HEK293 (cell line): ENCODE results near the gene STAB2.

ENCODE experiments used
- CTCF ChIA-PET: fragments of 350-600 bp; formaldehyde crosslinking; extraction: SDS; loops from one replicate; lab custom pipeline; 2021; ENCODE audit warnings: antibody characterized with exemption; lab: Yijun Ruan, JAX
- POLR2A ChIA-PET: fragments of 300-600 bp; formaldehyde crosslinking; extraction: SDS; loops from one replicate; lab custom pipeline; 2020; ENCODE audit warnings: antibody characterized with exemption, inconsistent platforms; lab: Yijun Ruan, JAX
- H3K27ac ChIP-seq: fragments of 200-500 bp; sonication (Bioruptor generic); 2 replicates; pipeline ENCODE4 v1.5.1; 2014; ENCODE audit warnings: low read depth, low read length, control low read depth, inconsistent platforms; ENCODE audit errors: extremely low read depth
- H3K36me3 ChIP-seq, 2 experiments: fragments of 200-500 bp in 1 of 2; sonication (Bioruptor generic) in 1 of 2; 1 replicate in 1 of 2; 2 replicates in 1 of 2; pipeline ENCODE4 v1.5.1; 2014 to 2017; ENCODE audit warnings: inconsistent platforms in 2 of 2, low read length in 2 of 2; ENCODE audit not compliant: control insufficient read depth in 2 of 2, insufficient read depth in 1 of 2
- H3K4me1 ChIP-seq: fragments of 200-500 bp; sonication (Bioruptor generic); 2 replicates; pipeline ENCODE4 v1.5.1; 2014; ENCODE audit warnings: mild to moderate bottlenecking, low read length, inconsistent platforms; ENCODE audit not compliant: control insufficient read depth, insufficient read depth
- H3K4me3 ChIP-seq: 2 replicates; pipeline ENCODE4 v1.5.1; 2011; ENCODE audit warnings: low read depth, mild to moderate bottlenecking, control low read depth, low read length, moderate library complexity
- H3K9me3 ChIP-seq: fragments of 200-500 bp; sonication (Bioruptor generic); 2 replicates; pipeline ENCODE4 v1.5.1; 2014; ENCODE audit warnings: low read depth, low read length, inconsistent platforms; ENCODE audit not compliant: control insufficient read depth, insufficient read depth
- HOXA7 ChIP-seq: sonication (generic); formaldehyde crosslinking; IDR thresholded peaks from 2 replicates; pipeline ENCODE4 v1.8.1; 2022; ENCODE audit warnings: missing genetic modification reagents, borderline replicate concordance
- INSM2 ChIP-seq: fragments of 450-650 bp; formaldehyde crosslinking; IDR thresholded peaks from 2 replicates; pipeline ENCODE4 v1.5.1; 2016; ENCODE audit warnings: missing biosample characterization, missing genetic modification characterization
- KLF7 ChIP-seq: fragments of 450-650 bp; formaldehyde crosslinking; IDR thresholded peaks from 2 replicates; pipeline ENCODE4 v1.5.1; 2016; ENCODE audit warnings: missing biosample characterization, missing genetic modification characterization, borderline replicate concordance
- MZF1 ChIP-seq: fragments of 450-650 bp; formaldehyde crosslinking; IDR thresholded peaks from 2 replicates; pipeline ENCODE4 v1.5.1; 2017; ENCODE audit warnings: missing biosample characterization, missing genetic modification characterization, borderline replicate concordance
- PRDM10 ChIP-seq: fragments of 450-650 bp; formaldehyde crosslinking; IDR thresholded peaks from 2 replicates; pipeline ENCODE4 v1.5.1; 2016; ENCODE audit warnings: missing biosample characterization, missing genetic modification characterization
- PRDM4 ChIP-seq: fragments of 450-650 bp; formaldehyde crosslinking; IDR thresholded peaks from 2 replicates; pipeline ENCODE4 v1.5.1; 2017; ENCODE audit warnings: missing biosample characterization, missing genetic modification characterization
- SCRT1 ChIP-seq: fragments of 450-650 bp; formaldehyde crosslinking; IDR thresholded peaks from 2 replicates; pipeline ENCODE4 v1.5.1; 2016; ENCODE audit warnings: missing biosample characterization, missing genetic modification characterization, borderline replicate concordance
- SCRT2 ChIP-seq: fragments of 450-650 bp; formaldehyde crosslinking; IDR thresholded peaks from 2 replicates; pipeline ENCODE4 v1.5.1; 2016; ENCODE audit warnings: missing biosample characterization, missing genetic modification characterization
- SP2 ChIP-seq: fragments of 450-650 bp; formaldehyde crosslinking; IDR thresholded peaks from 2 replicates; pipeline ENCODE4 v1.5.1; 2016; ENCODE audit warnings: missing biosample characterization, missing genetic modification characterization
- WT1 ChIP-seq: fragments of 450-650 bp; formaldehyde crosslinking; IDR thresholded peaks from 2 replicates; pipeline ENCODE4 v1.5.1; 2016; ENCODE audit warnings: missing biosample characterization, missing genetic modification characterization
- YY2 ChIP-seq: fragments of 450-650 bp; formaldehyde crosslinking; IDR thresholded peaks from 2 replicates; pipeline ENCODE4 v1.5.1; 2016; ENCODE audit warnings: missing biosample characterization, missing genetic modification characterization
- ZNF184 ChIP-seq: fragments of 450-650 bp; IDR thresholded peaks from 2 replicates; pipeline ENCODE4 v1.5.1; 2018; ENCODE audit warnings: missing biosample characterization, mild to moderate bottlenecking, missing genetic modification characterization
- ZNF311 ChIP-seq: fragments of 450-650 bp; formaldehyde crosslinking; IDR thresholded peaks from 2 replicates; pipeline ENCODE4 v1.5.1; 2017; ENCODE audit warnings: missing biosample characterization, missing genetic modification characterization, borderline replicate concordance
- ZNF37A ChIP-seq: fragments of 450-650 bp; IDR thresholded peaks from 2 replicates; pipeline ENCODE4 v1.5.1; 2018; ENCODE audit warnings: missing biosample characterization, missing genetic modification characterization
- ZNF416 ChIP-seq: fragments of 450-650 bp; formaldehyde crosslinking; IDR thresholded peaks from 2 replicates; pipeline ENCODE4 v1.5.1; 2016; ENCODE audit warnings: missing biosample characterization, missing genetic modification characterization
- ZNF521 ChIP-seq: fragments of 450-650 bp; formaldehyde crosslinking; IDR thresholded peaks from 2 replicates; pipeline ENCODE4 v1.5.1; 2017; ENCODE audit warnings: missing biosample characterization, mild to moderate bottlenecking, missing genetic modification characterization
- ZNF555 ChIP-seq: fragments of 450-650 bp; formaldehyde crosslinking; conservative IDR thresholded peaks from 2 replicates; pipeline ENCODE4 v1.5.1; 2017; ENCODE audit warnings: missing biosample characterization, mild to moderate bottlenecking, missing genetic modification characterization, inconsistent platforms
- ZNF585B ChIP-seq: fragments of 450-650 bp; formaldehyde crosslinking; IDR thresholded peaks from 2 replicates; pipeline ENCODE4 v1.5.1; 2016; ENCODE audit warnings: missing biosample characterization, missing genetic modification characterization
- ZNF621 ChIP-seq: fragments of 450-650 bp; formaldehyde crosslinking; IDR thresholded peaks from 2 replicates; pipeline ENCODE4 v1.5.1; 2017; ENCODE audit warnings: missing biosample characterization, missing genetic modification characterization
- ZNF785 ChIP-seq: fragments of 450-650 bp; formaldehyde crosslinking; IDR thresholded peaks from 2 replicates; pipeline ENCODE4 v1.5.1; 2016; ENCODE audit warnings: missing biosample characterization, missing genetic modification characterization
- ZSCAN16 ChIP-seq: fragments of 450-650 bp; formaldehyde crosslinking; IDR thresholded peaks from 2 replicates; pipeline ENCODE4 v1.5.1; 2016; ENCODE audit warnings: missing biosample characterization, missing genetic modification characterization
- TF ChIP-seq, protein P1 (sequence below): fragments of 450-650 bp; formaldehyde crosslinking; IDR thresholded peaks from 2 replicates; pipeline ENCODE4 v1.5.1; 2017; ENCODE audit warnings: missing biosample characterization, missing genetic modification characterization

STAB2 gene

DNA sequence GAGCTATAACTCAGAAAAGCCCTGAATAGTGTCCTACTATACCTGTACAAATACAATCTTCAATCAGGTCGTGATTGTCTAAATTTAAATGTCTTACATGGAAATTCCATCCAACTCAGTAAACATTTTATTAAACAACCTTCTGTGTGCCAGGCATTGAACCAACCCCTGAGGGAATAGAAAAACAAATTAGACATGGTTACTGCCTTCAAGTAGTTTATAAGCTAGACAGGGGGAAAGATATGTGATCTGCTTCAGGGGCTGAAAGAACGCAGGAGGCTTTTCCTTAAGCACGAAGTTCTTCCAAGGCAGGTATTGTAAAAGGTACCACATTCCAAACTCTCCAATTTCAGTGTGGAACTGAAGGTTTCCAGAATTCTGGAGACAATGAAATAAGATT is 39.7 kb upstream of the STAB2 start:
- no peak for TF ChIP-seq ZNF585B (tag by site-specific recombination)
- no peak for TF ChIP-seq ZNF785
- no peak for TF ChIP-seq INSM2 (tag by site-specific recombination)
- TF ChIP-seq MZF1 = no peak
- TF ChIP-seq ZNF311 (tag by site-specific recombination) = no peak
- no peak for TF ChIP-seq ZSCAN16 (tag by site-specific recombination)
- TF ChIP-seq ZNF184 (tag by site-specific recombination) = no peak
- TF ChIP-seq ZNF416 (tag by site-specific recombination) = no peak
- no peak for TF ChIP-seq ZNF555
- no peak for TF ChIP-seq SCRT2
- TF ChIP-seq SP2 = no peak
- TF ChIP-seq SCRT1 (tag by site-specific recombination) = no peak
- TF ChIP-seq ZNF621 (tag by site-specific recombination) = no peak
- TF ChIP-seq WT1 = no peak
- TF ChIP-seq HOXA7 (CRISPR knock-in tag) = no peak
- no peak for TF ChIP-seq KLF7
- TF ChIP-seq PRDM10 = no peak
- no peak for TF ChIP-seq PRDM4
- no peak for TF ChIP-seq YY2
- no peak for TF ChIP-seq ZNF37A (tag by site-specific recombination)
- H3K9me3 ChIP-seq = no peaks in the 10 kb centered on the region
- no peaks in the 10 kb centered on the region for H3K36me3 ChIP-seq
- ChIA-PET CTCF (interaction anchor here (1.1 to 6.6 kb wide), 15 partner anchors 7 to 1608 kb away, joined by 3 to 77 read pairs (median 10); no protein-coding TSS in a partner anchor), POLR2A (no interaction called here)
- no peaks in the 10 kb centered on the region for H3K4me1 ChIP-seq
- no peak overlapping the region for H3K27ac ChIP-seq
- H3K4me3 ChIP-seq = no peak overlapping the region

- Histone ChIP-seq H3K9me3 (no peaks in the 10 kb centered on the region), H3K36me3 (no peaks in the 10 kb centered on the region), H3K4me1 (no peaks in the 10 kb centered on the region), H3K4me3 (no peak overlapping the region), H3K27ac (no peak overlapping the region)
- ChIA-PET CTCF (interaction anchor here (0.6 to 6.6 kb wide), 44 partner anchors 8 to 1614 kb away, joined by 3 to 77 read pairs (median 4); no protein-coding TSS in a partner anchor), POLR2A (no interaction called here)
- no peak for TF ChIP-seq ZNF521 (tag by site-specific recombination)
- TF ChIP-seq, protein P1, sequence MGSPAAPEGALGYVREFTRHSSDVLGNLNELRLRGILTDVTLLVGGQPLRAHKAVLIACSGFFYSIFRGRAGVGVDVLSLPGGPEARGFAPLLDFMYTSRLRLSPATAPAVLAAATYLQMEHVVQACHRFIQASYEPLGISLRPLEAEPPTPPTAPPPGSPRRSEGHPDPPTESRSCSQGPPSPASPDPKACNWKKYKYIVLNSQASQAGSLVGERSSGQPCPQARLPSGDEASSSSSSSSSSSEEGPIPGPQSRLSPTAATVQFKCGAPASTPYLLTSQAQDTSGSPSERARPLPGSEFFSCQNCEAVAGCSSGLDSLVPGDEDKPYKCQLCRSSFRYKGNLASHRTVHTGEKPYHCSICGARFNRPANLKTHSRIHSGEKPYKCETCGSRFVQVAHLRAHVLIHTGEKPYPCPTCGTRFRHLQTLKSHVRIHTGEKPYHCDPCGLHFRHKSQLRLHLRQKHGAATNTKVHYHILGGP = no peak
These were observed 39.1 kb upstream of the STAB2 start for GRCh38 chr12:103547929-103548328.
